ENCODE measurements around the gene CD177.
"Not testable (repeated sequence)": the region's sequence is repeated elsewhere in the genome, so short reads cannot be mapped to it uniquely, and the experiment has no call there.

- not testable (repeated sequence) for TF ChIP-seq CTCF, POLR2AphosphoS5, EP300 (IDR thresholded peaks at IDR 0.05)
Observed at GRCh38 chr19:43342104-43342503, 11.4 kb upstream of the CD177 start.
